ENCODE results near the gene SSH3. TPM values are rescaled to one million over a fixed set of nuclear protein-coding genes. Genes with fewer than 3 reads are reported as not detected.

Gene SSH3
- total RNA-seq, 2 experiments from 2014 or later, result 9.2 to 18.5 TPM

DNA sequence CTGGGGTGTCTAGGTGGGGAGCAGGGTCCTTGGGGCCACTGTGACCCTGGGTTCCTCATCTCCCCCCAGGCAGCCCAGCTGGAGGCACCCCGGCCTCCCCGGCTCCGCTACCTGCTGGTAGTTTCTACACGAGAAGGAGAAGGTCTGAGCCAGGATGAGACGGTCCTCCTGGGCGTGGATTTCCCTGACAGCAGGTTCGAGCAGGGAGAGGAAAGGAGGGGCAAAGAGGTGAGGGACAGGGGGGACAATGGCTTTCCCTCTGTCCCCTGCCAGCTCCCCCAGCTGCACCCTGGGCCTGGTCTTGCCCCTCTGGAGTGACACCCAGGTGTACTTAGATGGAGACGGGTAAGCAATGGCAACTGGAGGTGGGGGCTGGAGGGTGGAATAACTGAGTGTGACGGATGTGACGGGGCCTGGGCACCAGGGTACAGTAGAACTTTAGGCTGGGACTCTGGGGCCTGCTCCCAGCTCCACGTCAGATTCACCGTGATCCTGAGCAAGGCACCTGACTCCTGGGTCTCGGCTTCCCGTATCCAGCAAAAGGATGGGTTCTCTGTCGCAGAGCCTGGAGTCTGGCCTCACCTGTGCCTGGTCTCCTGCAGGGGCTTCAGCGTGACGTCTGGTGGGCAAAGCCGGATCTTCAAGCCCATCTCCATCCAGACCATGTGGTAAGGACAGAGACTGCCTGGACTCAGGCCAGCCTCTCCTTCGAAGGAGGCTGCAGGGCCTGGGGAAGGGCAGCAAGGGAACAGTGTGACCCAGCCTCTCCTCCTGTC, 3.6 kb downstream of the SSH3 start:
- DNase-seq (ENCODE audit: low spot score), result no peak
- Histone ChIP-seq H3K9me2 (ENCODE audit: insufficient read depth, low read length) (no peaks in the 10 kb centered on the region), H3K36me3 (ENCODE audit: insufficient read depth, low read length) (peaks cover 61% of the 10 kb centered on the region), H3K79me2 (ENCODE audit: insufficient read depth, low read depth, low read length) (no peaks in the 10 kb centered on the region), H4K20me1 (ENCODE audit: insufficient read depth, low read length) (no peaks in the 10 kb centered on the region), H3K4me2 (ENCODE audit: low read length) (no peak overlapping the region), H3K4me3 (ENCODE audit: low read depth, low read length, poor library complexity, severe bottlenecking) (no peak overlapping the region), H3K27ac (ENCODE audit: low read depth, low read length, poor library complexity, severe bottlenecking) (no peak overlapping the region), H3K9me3 (ENCODE audit: low read length) (no peaks in the 10 kb centered on the region), H2AFZ (ENCODE audit: low read length) (no peak overlapping the region), H3K4me1 (ENCODE audit: insufficient read depth, low read length, poor library complexity, severe bottlenecking) (no peaks in the 10 kb centered on the region)
- intact Hi-C loops (cut with micrococcal nuclease; ENCODE audit: unreplicated experiment), result no loop called here
- CTCF ChIA-PET (ENCODE audit: unreplicated experiment), result no interaction called here
- TF ChIP-seq EZH2phosphoT487 (IDR thresholded peaks at IDR 0.05; ENCODE audit: borderline replicate concordance, low read depth, low read length), result no peak
- TF ChIP-seq, protein P1, sequence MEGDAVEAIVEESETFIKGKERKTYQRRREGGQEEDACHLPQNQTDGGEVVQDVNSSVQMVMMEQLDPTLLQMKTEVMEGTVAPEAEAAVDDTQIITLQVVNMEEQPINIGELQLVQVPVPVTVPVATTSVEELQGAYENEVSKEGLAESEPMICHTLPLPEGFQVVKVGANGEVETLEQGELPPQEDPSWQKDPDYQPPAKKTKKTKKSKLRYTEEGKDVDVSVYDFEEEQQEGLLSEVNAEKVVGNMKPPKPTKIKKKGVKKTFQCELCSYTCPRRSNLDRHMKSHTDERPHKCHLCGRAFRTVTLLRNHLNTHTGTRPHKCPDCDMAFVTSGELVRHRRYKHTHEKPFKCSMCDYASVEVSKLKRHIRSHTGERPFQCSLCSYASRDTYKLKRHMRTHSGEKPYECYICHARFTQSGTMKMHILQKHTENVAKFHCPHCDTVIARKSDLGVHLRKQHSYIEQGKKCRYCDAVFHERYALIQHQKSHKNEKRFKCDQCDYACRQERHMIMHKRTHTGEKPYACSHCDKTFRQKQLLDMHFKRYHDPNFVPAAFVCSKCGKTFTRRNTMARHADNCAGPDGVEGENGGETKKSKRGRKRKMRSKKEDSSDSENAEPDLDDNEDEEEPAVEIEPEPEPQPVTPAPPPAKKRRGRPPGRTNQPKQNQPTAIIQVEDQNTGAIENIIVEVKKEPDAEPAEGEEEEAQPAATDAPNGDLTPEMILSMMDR (conservative IDR thresholded peaks at IDR 0.05; ENCODE audit: low read length), result no peak
- POLR2A ChIA-PET, result no interaction called here
- no TSS peak for BruUV-seq (replicated peaks)

DNA sequence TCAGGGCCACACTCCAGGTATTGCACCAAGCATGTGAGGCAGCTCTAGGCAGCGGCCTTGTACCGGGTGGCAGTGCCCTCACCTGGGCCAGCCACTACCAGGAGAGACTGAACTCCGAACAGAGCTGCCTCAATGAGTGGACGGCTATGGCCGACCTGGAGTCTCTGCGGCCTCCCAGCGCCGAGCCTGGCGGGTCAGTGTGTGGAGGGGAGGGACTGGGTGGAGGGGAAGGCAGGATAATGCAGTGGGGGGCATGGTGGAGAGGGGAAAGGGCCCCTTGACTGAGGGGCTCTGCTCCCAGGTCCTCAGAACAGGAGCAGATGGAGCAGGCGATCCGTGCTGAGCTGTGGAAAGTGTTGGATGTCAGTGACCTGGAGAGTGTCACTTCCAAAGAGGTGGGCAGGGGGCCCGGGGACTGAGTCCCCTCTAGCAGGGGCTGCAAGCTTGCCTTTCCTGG, 4.2 kb downstream of the SSH3 start:
- intact Hi-C loops (cut with micrococcal nuclease; ENCODE audit: unreplicated experiment), result no loop called here
- H3K4me1 ChIP-seq (ENCODE audit: insufficient read depth, low read length, poor library complexity, severe bottlenecking), result no peaks in the 10 kb centered on the region
- H3K27ac ChIP-seq (ENCODE audit: low read depth, low read length, poor library complexity, severe bottlenecking), result no peak overlapping the region
- ChIA-PET CTCF (ENCODE audit: unreplicated experiment) (no interaction called here), POLR2A (interaction anchor here (0.6 kb wide), 1 partner anchor 12 kb away, joined by 3 read pairs; no protein-coding TSS in a partner anchor)
- no peak overlapping the region for H3K4me3 ChIP-seq (ENCODE audit: low read depth, low read length, poor library complexity, severe bottlenecking)
- TF ChIP-seq EZH2phosphoT487 (IDR thresholded peaks at IDR 0.05; ENCODE audit: borderline replicate concordance, low read depth, low read length), result no peak
- TF ChIP-seq, protein P1 (conservative IDR thresholded peaks at IDR 0.05; ENCODE audit: low read length), result no peak
- H3K9me2 ChIP-seq (ENCODE audit: insufficient read depth, low read length), result no peaks in the 10 kb centered on the region
- H4K20me1 ChIP-seq (ENCODE audit: insufficient read depth, low read length), result no peaks in the 10 kb centered on the region
- no peak overlapping the region for H2AFZ ChIP-seq (ENCODE audit: low read length)
- H3K36me3 ChIP-seq (ENCODE audit: insufficient read depth, low read length), result peaks cover 55% of the 10 kb centered on the region
- BruUV-seq (replicated peaks), result no TSS peak
- DNase-seq (ENCODE audit: low spot score), result no peak
- H3K79me2 ChIP-seq (ENCODE audit: insufficient read depth, low read depth, low read length), result no peaks in the 10 kb centered on the region
- no peak overlapping the region for H3K4me2 ChIP-seq (ENCODE audit: low read length)
- H3K9me3 ChIP-seq (ENCODE audit: low read length), result no peaks in the 10 kb centered on the region

Data from OCI-LY7 (cell line).